KBM-7 (cell line): Measurements from ENCODE around the gene SLC34A2.
"Not testable (repeated sequence)": the region's sequence is repeated elsewhere in the genome, so short reads cannot be mapped to it uniquely, and the experiment has no call there.

Source experiments
- DNase-seq: peaks from one replicate; pipeline ENCODE4 v3.0.0-alpha.2; 2015
- in situ Hi-C: fragments of 300-500 bp; cut with MboI; formaldehyde crosslinking; loops from 2 replicates; pipeline ENCODE4 v1.14.3; 2020; ENCODE audit warnings: low sequenced_read_pairs, low pct_unique_long_range_greater_than_20kb, mixed read lengths

SLC34A2 gene

DNA sequence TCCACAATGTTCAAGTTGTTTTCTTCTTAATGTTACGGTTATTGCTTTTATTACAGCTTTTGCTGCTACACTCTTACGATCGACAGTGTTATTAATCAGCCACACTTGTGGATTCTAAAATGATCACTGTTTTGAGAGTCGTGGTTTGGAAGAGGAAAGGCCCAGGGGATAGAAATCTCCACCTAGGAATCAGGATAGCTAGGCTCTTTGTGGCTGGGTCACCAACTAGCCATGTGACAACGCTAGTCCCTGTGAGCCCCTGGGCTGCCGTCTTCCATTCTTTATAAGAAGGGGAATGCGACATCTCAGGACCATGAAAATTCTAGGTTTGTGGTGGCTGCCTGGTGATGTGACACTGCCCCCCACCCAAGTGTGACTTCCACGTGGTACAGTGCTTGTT, 380 bp downstream of the SLC34A2 start:
- DNase-seq = no peak
- in situ Hi-C loops = no loop called here

DNA sequence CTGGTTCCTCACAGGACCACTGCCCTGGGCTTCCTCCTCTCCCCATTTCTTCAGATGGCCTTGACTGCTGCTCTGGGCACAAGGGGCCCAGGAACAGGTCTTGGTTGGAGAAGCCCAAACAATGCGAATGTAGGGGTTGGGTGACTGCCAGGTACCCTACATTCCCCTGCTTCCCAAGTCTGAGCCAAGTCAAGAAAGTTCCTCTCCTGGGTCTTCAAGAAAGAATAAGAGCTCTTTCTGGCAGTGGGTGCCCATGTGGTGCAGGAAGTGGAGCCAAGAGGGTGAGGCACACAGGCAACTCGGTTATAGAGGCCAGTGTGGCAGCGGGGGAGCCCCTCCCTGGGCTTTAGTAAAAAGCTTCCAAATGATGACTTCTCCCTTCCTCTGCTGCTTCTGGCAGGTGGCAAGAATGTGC, 2.7 kb downstream of the SLC34A2 start:
- no peak for DNase-seq
- in situ Hi-C loops = no loop called here

DNA sequence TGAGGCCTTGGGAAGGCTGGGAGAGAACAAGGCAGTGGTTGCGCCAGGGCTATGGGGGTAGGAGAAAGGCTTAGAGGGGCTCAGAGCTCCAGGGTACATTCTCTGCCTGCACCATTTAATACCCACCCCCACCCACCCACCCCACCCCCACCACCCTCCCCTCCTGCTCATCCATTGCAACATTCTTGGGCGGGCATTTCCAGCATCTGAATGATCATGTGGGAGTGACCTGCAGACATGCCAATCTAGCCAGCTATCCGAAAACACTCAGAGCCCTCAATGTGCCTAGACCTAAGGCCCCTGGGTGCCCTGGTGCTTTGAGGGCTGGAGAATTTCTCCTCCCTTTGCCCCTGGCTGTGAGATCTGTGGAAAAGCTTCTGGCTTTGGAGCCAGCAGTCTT, 3.1 kb downstream of the SLC34A2 start:
- in situ Hi-C loops = no loop called here
- no peak for DNase-seq

GRCh38 chr4:25661441-25661840, 5.8 kb downstream of the SLC34A2 start:
- DNase-seq, in situ Hi-C loops: not testable (repeated sequence)

GRCh38 chr4:25662306-25662705, 6.7 kb downstream of the SLC34A2 start:
- no peak for DNase-seq
- in situ Hi-C loops = no loop called here

GRCh38 chr4:25663781-25664180, 8.1 kb downstream of the SLC34A2 start:
- no peak for DNase-seq
- in situ Hi-C loops = no loop called here

DNA sequence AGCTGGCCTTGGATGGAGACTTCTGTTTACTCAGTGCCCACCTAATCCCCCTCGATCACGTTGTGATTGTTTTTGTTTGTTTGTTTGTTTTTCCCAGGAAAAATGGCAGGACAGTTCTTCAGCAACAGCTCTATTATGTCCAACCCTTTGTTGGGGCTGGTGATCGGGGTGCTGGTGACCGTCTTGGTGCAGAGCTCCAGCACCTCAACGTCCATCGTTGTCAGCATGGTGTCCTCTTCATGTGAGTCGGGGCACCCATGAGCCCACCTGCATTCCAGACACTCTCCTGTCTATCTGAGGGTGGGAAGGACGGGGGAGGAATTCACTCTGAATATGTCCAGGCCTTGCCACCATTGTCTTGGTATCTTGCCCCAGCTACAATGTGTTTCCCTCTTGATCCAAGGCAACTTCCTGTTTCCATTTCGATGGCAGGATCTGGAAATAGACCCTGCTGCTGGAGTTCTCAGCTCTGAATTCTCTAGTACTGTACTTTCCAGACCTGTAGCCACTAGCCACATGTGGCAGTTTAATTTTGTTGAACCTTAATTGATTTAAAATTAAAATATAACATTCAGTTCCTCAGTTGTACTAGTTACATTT, 10.5 kb downstream of the SLC34A2 start:
- DNase-seq = no peak
- in situ Hi-C loops = no loop called here

DNA sequence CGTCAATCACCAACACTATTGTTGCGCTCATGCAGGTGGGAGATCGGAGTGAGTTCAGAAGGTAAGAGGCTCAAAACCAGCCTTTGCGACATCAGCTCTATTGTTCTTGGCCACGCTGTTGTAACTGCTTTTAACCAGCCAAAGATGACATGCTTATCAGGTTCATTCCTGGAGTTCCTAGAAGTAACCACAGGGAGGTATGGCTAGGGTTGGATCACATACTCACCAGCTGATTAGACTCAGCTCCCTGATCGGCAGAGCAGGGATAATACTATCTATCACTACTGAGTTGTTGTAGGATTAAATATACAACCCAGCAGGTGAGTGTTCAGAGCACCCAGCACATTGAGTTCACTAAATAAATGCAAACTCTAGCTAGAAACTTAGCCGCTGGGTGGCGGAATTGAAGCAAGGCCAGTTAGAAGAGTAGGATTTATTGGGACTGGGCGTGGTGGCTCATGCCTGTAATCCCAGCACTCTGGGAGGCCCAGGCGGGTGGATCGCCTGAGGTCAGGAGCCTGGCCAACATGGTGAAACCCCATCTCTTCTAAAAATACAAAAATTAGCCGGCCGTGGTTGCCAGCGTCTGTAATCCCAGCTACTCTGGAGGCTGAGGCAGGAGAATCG, 12.4 kb downstream of the SLC34A2 start:
- in situ Hi-C loops = no loop called here
- no peak for DNase-seq

DNA sequence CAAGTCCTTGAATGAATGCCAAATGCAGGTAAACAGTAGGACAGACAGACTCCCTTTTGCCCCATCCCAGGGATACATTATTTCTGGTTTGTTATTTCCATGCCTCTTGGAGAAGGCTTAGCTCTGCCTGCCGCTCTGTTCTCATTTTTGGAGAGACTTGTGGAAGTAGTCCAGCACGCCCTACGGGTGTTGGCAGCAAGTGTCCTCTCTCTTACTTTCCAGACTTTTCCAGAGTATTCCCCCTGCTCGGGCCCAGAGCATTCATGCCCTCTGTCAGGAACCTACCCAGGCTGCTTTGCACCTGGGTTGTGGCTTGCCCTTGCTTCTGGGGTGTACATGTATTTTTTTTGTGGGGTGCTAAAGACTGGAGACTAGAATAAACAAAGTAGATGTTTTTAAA, 15.3 kb downstream of the SLC34A2 start:
- in situ Hi-C loops = no loop called here

GRCh38 chr4:25672756-25673155, 17.1 kb downstream of the SLC34A2 start:
- no peak for DNase-seq
- in situ Hi-C loops = no loop called here

More for the DNA sequence above, 15.3 kb downstream of the SLC34A2 start:
- DNase-seq = no peak

DNA sequence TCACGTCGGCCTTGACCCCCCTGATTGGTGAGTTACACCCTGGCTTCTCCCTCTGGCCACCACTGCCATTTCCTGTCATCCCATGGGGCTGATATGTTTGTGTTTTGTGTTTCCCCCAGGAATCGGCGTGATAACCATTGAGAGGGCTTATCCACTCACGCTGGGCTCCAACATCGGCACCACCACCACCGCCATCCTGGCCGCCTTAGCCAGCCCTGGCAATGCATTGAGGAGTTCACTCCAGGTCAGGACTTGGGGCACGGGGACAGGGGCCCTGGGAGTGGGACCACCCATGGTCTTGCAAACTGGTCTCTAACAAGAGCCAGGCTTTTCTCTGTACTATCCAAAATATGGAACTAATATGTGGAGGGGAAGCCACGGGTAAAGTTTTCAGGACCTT, 18.7 kb downstream of the SLC34A2 start:
- DNase-seq = no peak

DNA sequence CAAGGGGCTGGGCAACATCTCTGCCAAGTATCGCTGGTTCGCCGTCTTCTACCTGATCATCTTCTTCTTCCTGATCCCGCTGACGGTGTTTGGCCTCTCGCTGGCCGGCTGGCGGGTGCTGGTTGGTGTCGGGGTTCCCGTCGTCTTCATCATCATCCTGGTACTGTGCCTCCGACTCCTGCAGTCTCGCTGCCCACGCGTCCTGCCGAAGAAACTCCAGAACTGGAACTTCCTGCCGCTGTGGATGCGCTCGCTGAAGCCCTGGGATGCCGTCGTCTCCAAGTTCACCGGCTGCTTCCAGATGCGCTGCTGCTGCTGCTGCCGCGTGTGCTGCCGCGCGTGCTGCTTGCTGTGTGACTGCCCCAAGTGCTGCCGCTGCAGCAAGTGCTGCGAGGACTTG, 20.6 kb downstream of the SLC34A2 start:
- in situ Hi-C loops = no loop called here
- no peak for DNase-seq

More for the DNA sequence above, 18.7 kb downstream of the SLC34A2 start:
- in situ Hi-C loops = no loop called here

GRCh38 chr4:25677157-25677556, 21.5 kb downstream of the SLC34A2 start:
- in situ Hi-C loops = no loop called here
- no peak for DNase-seq

GRCh38 chr4:25677943-25678342, 22.3 kb downstream of the SLC34A2 start:
- in situ Hi-C loops = no loop called here
- DNase-seq = no peak

DNA sequence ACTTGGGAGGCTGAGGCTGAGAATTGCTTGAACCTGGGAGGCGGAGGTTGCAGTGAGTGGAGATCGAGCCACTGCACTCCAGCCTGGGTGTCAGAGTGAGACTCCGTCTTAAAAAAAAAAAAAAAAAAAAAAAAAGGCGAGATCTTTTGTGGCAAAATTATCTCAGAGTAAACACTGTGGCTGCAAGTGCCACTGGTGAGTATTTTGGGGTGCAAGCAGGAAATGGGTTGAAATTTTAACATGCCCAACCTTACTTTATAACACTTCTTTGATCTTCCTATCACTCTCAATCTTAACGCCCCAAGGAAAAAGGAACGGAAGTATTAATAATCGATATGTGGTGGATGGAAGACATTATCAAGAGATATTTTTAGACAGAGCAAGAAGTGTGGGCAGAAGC, 32.1 kb downstream of the SLC34A2 start:
- DNase-seq = no peak
- in situ Hi-C loops = no loop called here

DNA sequence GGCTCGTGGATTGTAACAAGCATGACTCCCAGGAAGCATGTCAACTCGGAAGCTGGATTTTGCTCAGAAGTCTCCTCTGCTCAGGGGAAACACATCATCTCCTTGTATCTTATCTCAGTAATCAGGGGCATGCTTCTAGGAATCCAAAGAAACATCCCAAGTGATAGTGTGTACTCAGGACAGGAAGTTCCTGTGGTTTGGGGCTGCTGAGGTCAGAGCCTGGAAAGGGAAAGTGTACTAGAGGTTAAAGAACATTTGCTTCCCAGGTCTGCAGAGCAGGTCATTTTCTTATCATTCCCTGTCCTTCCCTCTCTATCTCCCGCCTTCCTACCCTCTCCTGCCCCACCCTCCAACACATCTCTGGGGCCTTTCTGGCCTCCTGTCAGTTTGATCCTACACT, 38.8 kb downstream of the SLC34A2 start:
- peak; percentile 20 for DNase-seq
- in situ Hi-C loops = no loop called here

DNA sequence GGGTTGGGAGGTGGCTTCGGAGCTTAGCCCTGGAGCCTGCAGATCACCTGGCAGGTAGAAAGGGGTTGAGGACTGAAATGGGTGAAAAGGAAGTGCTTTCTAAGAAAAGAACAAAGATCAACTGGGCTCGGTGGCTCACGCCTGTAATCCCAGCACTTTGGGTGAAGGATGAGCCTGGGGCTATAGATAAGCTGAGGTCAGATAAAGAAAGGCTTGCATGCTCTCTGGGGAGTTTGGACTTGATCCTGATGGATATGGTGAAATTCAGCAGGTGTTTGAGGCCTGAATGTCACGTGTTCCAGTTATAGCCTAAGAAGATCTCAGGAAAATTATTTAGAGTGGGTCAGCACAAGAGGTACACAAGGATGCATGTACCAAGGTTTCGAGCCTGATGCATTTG, 40.8 kb downstream of the SLC34A2 start:
- in situ Hi-C loops = no loop called here
- DNase-seq = no peak

DNA sequence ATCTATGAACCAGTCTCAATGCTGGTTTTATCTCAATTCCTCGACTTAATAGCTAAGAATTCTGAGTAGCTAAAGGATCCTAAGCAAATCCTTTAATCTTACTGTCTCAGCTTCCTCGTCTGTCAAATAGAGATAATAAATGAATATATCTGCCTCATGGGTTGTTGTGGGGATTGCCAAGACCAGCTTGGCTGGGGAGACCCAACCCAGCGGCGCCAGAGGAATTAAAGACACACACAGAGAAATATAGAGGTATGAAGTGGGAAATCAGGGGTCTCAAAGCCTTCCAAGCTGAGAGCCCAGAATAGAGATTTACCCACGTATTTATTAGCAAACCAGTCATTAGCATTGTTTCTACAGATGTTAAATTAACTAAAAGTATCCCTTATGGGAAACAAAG, 41.9 kb downstream of the SLC34A2 start:
- in situ Hi-C loops = no loop called here
- no peak for DNase-seq

- no peak for DNase-seq
- in situ Hi-C loops = no loop called here
Observed at GRCh38 chr4:25700661-25701060, 45.0 kb downstream of the SLC34A2 start.

- DNase-seq = no peak
Observed at GRCh38 chr4:25702848-25703247, 47.2 kb downstream of the SLC34A2 start.

GRCh38 chr4:25703731-25704388, 48.2 kb downstream of the SLC34A2 start:
- no peak for DNase-seq
- in situ Hi-C loops = no loop called here

More at GRCh38 chr4:25702848-25703247, 47.2 kb downstream of the SLC34A2 start:
- in situ Hi-C loops = no loop called here
